OCI-LY1 (cell line): ENCODE data around the gene TP53TG3.
"Not testable (repeated sequence)": the region's sequence is repeated elsewhere in the genome, so short reads cannot be mapped to it uniquely, and the experiment has no call there.

Source experiments
- EZH2 ChIP-seq: fragments of 200-600 bp; sonication (generic), shearing (Covaris generic); IDR thresholded peaks from 2 replicates; pipeline ENCODE4 v1.8.0; 2017; ENCODE audit warnings: borderline replicate concordance, mixed run types, mild to moderate bottlenecking, antibody characterized with exemption, low read length, moderate library complexity, mixed read lengths
- TF ChIP-seq, protein P1 (sequence below): fragments of 200-600 bp; sonication (generic), shearing (Covaris generic); IDR thresholded peaks from 2 replicates; pipeline ENCODE4 v1.5.1; 2017; ENCODE audit warnings: mild to moderate bottlenecking, antibody characterized with exemption, low read length, moderate library complexity, mixed read lengths

DNA sequence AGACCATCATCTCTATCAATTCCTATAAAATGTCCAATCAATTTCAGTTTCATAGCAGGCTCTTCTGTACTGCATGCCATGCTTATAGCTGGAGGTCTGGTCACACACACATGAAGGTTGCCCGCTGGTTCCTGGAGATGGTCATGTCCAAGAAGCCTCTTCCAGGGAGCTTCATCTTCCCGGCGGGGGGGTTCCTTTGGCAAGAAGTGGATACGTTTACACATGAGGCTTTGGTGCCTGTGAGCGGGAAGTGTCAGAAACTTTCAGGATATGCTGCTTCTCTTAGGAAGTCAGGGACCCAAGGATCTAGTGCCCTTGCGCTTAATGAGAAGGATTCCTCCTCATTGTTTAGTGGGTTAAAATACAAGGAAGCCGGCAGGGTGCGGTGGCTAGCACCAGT is 43.9 kb downstream of the TP53TG3 start:
- TF ChIP-seq, protein P1, sequence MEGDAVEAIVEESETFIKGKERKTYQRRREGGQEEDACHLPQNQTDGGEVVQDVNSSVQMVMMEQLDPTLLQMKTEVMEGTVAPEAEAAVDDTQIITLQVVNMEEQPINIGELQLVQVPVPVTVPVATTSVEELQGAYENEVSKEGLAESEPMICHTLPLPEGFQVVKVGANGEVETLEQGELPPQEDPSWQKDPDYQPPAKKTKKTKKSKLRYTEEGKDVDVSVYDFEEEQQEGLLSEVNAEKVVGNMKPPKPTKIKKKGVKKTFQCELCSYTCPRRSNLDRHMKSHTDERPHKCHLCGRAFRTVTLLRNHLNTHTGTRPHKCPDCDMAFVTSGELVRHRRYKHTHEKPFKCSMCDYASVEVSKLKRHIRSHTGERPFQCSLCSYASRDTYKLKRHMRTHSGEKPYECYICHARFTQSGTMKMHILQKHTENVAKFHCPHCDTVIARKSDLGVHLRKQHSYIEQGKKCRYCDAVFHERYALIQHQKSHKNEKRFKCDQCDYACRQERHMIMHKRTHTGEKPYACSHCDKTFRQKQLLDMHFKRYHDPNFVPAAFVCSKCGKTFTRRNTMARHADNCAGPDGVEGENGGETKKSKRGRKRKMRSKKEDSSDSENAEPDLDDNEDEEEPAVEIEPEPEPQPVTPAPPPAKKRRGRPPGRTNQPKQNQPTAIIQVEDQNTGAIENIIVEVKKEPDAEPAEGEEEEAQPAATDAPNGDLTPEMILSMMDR, result not testable (repeated sequence)
- TF ChIP-seq EZH2, result not testable (repeated sequence)
